Measurements from ENCODE around the gene ZNF335.

- TF ChIP-seq POLR2AphosphoS5 (IDR thresholded peaks at IDR 0.05; ENCODE audit: low read depth, low read length) = no peak
- no peak for TF ChIP-seq REST (IDR thresholded peaks at IDR 0.05; ENCODE audit: insufficient read depth in 1 of 2, low read depth in 2 of 2, low read length in 2 of 2)
- TF ChIP-seq TAF1 (IDR thresholded peaks at IDR 0.05; ENCODE audit: borderline replicate concordance, insufficient read depth, low read length) = no peak
Observed at GRCh38 chr20:45952861-45953260, 19.1 kb downstream of the ZNF335 start.
